VCaP (cell line): ENCODE data around the gene NPB.
A peak's percentile ranks its signal among the peaks of the same experiment; 100 is the strongest.

Source experiments
- H3K27ac ChIP-seq: fragments of 450-650 bp; 2 replicates; pipeline ENCODE4 v1.5.1; 2017
- CTCF ChIP-seq: fragments of 450-650 bp; conservative IDR thresholded peaks from 2 replicates; pipeline ENCODE4 v1.5.1; 2017; ENCODE audit warnings: mild to moderate bottlenecking, moderate library complexity

Gene NPB

GRCh38 chr17:81860756-81861568 is 41.1 kb upstream of the NPB start:
- no peak for TF ChIP-seq CTCF
- H3K27ac ChIP-seq, result peak overlapping the region; percentile 100

GRCh38 chr17:81863123-81863675 is 38.8 kb upstream of the NPB start:
- peak overlapping the region; percentile 100 for H3K27ac ChIP-seq

GRCh38 chr17:81863833-81864768 is 37.9 kb upstream of the NPB start:
- H3K27ac ChIP-seq, result peak overlapping the region; percentile 100
- TF ChIP-seq CTCF, result no peak

More at GRCh38 chr17:81863123-81863675, 38.8 kb upstream of the NPB start:
- no peak for TF ChIP-seq CTCF

- H3K27ac ChIP-seq, result peak overlapping the region; percentile 100
- no peak for TF ChIP-seq CTCF
Measured at GRCh38 chr17:81865358-81865732, 36.7 kb upstream of the NPB start.

GRCh38 chr17:81865733-81866439 is 36.2 kb upstream of the NPB start:
- H3K27ac ChIP-seq, result peak overlapping the region; percentile 100
- no peak for TF ChIP-seq CTCF

GRCh38 chr17:81866440-81867169 is 35.4 kb upstream of the NPB start:
- no peak for TF ChIP-seq CTCF
- H3K27ac ChIP-seq, result peak overlapping the region; percentile 100
